ENCODE measurements around the gene GRID2IP.

GRID2IP gene

DNA sequence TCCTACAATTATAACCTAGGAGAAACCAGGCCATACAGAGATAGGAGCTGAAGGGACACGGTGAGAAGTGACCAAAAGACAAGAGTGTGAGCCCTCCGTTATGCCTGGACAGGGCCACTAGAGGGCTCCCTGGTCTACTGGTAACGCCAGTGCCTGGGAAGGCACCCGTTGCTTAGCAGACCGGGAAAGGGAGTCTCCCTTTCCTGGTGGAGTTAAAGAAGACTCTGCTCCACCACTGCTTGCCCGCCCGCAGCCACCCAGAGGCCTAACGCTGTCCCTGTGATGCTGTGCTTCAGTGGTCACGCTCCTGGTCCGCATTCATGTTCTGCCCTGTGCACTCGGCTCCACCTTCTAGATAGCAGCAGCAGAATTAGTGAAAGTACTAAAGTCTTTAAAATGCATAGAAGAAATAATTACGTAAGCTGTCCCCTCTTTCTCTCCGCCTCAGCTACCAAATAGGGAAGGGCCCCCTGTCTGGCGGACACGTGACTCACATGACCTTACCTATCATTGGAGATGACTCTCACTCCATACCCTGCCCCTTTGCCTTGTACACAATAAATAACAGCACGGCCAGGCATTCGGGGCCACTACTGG, 34.8 kb downstream of the GRID2IP start:
- peak; percentile 77 for DNase-seq

- no peak for DNase-seq
Observed at GRCh38 chr7:6513541-6513940, 37.7 kb downstream of the GRID2IP start.

GRCh38 chr7:6512892-6513291, 38.4 kb downstream of the GRID2IP start:
- DNase-seq, result no peak

GRCh38 chr7:6510476-6511133, 40.7 kb downstream of the GRID2IP start:
- DNase-seq, result no peak

DNA sequence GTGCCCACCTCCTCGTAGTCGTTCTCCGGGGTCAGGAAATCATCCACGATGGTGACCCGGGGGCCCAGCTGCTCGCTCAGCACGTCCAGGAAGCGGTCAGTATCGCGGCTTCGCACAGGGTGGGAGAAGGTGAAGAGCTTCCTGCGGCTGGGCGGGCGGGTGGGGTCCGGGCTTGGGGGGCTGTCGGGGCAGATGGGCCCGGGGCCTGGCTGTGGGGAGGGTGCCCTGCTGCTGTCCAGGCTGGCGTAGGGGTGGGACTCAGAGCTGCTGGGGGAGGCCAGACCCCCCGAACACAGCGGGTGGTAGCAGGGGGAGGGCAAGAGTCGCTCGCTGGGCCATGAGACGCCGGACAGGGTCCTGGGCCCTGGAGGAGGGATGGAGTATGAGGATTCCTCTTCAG, 42.3 kb downstream of the GRID2IP start:
- DNase-seq, result no peak

DNA sequence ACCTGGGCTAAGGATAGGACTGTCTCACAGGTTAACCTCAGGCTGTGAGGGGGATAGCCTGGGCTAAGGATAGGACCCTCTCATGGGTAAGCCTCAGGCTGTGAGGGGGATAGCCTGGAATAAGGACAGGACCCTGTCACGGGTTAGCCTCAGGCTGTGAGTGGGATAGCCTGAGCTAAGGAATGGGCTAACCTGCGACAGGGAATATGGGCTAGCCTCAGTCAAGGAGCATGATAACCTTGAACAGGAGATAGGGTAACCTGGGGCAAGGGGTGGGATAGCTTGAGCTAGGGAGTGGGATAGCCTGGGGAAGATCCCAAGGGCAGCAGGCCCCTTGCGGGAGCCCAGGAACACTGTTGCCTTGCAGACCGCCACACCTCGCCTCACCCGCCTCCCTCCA, 42.7 kb downstream of the GRID2IP start:
- no peak for DNase-seq

DNA sequence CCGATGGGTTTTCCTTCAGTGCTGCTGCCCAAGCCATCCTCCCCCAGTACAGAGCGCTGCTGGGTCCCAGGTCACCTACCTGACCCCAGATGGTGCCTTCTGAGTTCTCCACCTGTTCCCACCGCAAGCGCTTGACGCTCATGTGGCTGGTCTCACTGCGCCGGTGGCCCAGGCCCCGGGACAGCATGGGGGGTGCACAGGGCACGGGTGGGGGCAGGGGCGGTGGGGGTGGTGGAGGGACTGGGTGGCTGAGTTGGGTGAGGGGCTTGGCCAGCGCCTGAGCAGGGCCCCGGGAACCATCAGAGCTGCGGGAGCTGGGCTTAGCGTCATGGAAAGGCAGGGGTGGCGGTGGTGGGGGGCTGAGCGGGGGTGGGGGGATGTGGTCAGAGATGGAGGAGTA, 43.4 kb downstream of the GRID2IP start:
- DNase-seq, result no peak

- no peak for DNase-seq
Observed at GRCh38 chr7:6505685-6506559, 45.3 kb downstream of the GRID2IP start.

DNA sequence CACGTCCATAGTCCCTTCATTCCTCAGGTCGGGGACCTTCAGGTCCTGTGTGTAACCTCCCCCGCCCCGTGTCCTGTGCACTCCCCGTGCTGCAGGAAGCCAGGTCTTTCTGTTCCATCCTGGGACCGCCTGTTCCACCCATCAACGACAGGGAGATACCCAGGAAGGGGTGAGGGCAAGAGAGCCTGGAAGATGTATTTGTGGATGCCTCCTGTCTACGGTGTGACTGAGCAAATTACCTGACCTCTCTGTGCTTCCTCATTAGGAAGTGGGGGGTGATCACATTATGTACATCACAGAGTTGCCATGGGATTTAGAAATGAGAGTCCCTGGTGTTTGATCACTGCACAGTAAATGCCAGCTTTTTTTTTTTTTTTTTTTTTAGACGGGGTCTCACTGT, 46.3 kb downstream of the GRID2IP start:
- no peak for DNase-seq

GRCh38 chr7:6502886-6503285, 48.4 kb downstream of the GRID2IP start:
- DNase-seq, result no peak

- no peak for DNase-seq
Observed at GRCh38 chr7:6501586-6502564, 49.4 kb downstream of the GRID2IP start.

GRCh38 chr7:6500691-6501090, 50.6 kb downstream of the GRID2IP start:
- DNase-seq, result no peak

DNA sequence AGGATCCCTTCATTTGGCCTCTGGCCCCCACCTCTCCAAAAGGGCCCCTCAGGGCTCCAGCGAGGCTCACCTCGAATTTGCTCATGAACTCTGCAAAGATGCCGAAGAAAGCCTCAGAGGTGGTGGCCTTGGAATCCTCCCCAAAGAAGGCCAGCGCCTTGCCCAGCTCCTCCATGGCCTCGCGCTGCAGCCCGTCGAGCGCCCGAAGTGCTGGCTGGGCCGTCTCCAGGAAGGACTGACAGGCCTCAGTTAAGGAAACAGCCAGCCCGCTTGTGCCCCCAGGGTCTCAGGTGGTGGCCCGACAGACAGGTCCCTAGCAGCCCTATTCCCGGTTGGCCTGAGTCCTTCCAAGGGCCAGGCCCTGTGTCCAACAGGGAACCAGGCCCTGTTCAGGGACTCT, 53.3 kb downstream of the GRID2IP start:
- DNase-seq, result no peak

DNA sequence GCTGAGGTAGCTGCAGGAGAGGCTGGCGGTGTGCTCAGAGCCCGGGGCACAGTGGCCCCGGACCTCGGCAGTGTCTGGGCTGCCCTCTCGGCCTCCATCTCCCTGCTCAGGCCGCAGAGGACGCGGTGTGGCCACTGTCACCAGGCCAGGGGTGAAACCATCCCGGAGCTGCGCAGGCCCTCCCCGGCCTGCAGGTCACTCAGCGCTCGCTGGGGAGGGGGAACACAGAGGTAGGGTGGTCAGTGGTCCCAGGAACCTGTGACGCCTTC, 53.7 kb downstream of the GRID2IP start:
- DNase-seq, result no peak

- DNase-seq, result no peak
Observed at GRCh38 chr7:6496842-6497636, 54.2 kb downstream of the GRID2IP start.

DNA sequence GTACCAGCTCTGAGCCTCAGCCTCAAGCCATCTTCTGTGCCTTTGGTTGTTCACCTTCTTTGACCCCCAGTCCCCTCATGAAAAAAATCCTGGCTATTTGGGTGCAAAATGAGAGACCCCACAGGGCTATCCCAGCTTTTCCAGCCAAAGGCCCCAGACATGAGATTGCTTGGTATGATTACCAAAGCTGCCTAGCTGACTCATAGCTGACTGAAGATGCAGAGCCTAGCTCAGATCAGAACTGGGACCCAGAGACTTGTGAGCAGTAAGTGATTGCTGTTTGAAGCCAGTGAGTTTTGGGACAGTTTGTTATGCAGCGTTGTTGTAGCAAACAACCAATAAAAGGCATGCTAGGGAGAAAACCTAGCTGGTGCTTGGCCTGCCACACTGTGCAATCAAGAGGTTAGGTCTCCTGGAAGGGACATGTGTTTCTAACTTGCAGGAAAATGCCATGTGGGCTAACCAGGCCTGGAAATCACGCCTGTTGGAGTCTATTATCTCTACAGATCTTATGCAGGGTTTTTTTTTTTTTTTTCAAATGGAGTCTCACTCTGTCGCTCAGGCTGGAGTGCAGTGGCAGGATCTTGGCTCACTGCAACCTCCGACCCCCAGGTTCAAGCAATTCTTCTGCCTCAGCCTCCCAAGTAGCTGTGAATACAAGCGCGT, 55.5 kb downstream of the GRID2IP start:
- DNase-seq, result peak; percentile 21

GRCh38 chr7:6494365-6494764, 56.9 kb downstream of the GRID2IP start:
- no peak for DNase-seq

DNA sequence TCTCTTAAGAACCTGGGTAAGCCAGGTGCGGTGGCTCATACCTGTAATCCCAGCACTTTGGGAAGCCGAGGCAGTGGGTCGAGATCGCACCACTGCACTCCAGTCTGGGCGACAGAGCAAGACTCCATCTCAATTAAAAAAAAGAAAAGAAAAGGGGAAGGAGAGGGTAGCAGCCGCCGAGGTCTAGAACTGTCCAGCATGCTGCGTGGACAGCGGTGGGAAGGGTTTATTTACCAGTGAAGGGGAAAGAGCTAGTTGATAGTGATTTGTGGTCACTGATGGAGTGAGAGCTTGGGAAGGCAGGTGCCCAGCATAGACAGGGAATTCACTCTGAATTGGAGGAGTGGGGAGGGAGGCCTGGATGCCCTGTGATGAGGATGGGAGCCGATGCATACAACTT, 60.1 kb downstream of the GRID2IP start:
- DNase-seq, result no peak

- DNase-seq, result peak; percentile 12
Observed at GRCh38 chr7:6489612-6490011, 61.6 kb downstream of the GRID2IP start.

- DNase-seq, result no peak
Observed at GRCh38 chr7:6487184-6487545, 64.1 kb downstream of the GRID2IP start.

GRCh38 chr7:6486438-6487183, 64.7 kb downstream of the GRID2IP start:
- no peak for DNase-seq

Data from activated CD4-positive, alpha-beta T cell treated with anti-CD3 and anti-CD28 coated beads, Interleukin-2, Interleukin-6, amounts not matched to agents 100 ng/mL and 50 ng/mL, durations not matched to agents 16 hours and 8 hours (primary cell).